ENCODE results near the gene SLC25A25. TPM values are rescaled to one million over a fixed set of nuclear protein-coding genes. Genes with fewer than 3 reads are reported as not detected.

Gene SLC25A25
- total and polyA plus RNA-seq, 2 of the 8 experiments (the other 6 are each of a cell fraction or from before 2014, with no cell fraction given) = 6.5 to 18.5 TPM

- peaks cover 0 to 7% (median 3%) of the 10 kb centered on the region in 4 experiments; a peak in 5 of 7 replicates for H3K4me1 ChIP-seq (replicated peaks in 1 of 4; ENCODE audit: control insufficient read depth in 3 of 4, insufficient read depth in 4 of 4, low read length in 3 of 4)
- H2AFZ ChIP-seq (ENCODE audit: low read length) = no peak overlapping the region
- H3K27me3 ChIP-seq (replicated peaks in 1 of 4; ENCODE audit: control insufficient read depth in 3 of 4, extremely low read depth in 1 of 4, insufficient read depth in 3 of 4, low read length in 3 of 4) = no peaks in the 10 kb centered on the region
- no peak overlapping the region for H3K23ac ChIP-seq (ENCODE audit: insufficient read length)
- no peak overlapping the region for H2BK5ac ChIP-seq (ENCODE audit: low read depth, low read length)
- H4K8ac ChIP-seq (ENCODE audit: extremely low read depth, insufficient read depth, low read length) = no peak overlapping the region
- DNase-seq (ENCODE audit: low read depth in 1 of 2, low spot score in 2 of 2) (no peak), FAIRE-seq (no peak)
- no peak overlapping the region for H2BK15ac ChIP-seq (ENCODE audit: low read length)
- no peak overlapping the region for H3K9ac ChIP-seq (replicated peaks in 1 of 4; ENCODE audit: extremely low read depth in 1 of 4, low read depth in 3 of 4, low read length in 3 of 4)
- no peak overlapping the region for H3K4me2 ChIP-seq (ENCODE audit: insufficient read depth in 1 of 2, low read depth in 2 of 2, low read length in 2 of 2)
- H3K79me1 ChIP-seq (ENCODE audit: low read depth, low read length) = no peaks in the 10 kb centered on the region
- H3K27ac ChIP-seq (ENCODE audit: low read depth, low read length) = no peak overlapping the region
- no peak overlapping the region for H2BK120ac ChIP-seq (replicated peaks; ENCODE audit: low read depth, low read length)
- CTCF ChIA-PET (ENCODE audit: partially characterized antibody) = interaction anchor here (0.6 to 1.9 kb wide), 5 partner anchors 9 to 401 kb away, joined by 3 to 8 read pairs (median 3); no protein-coding TSS in a partner anchor
- no peak overlapping the region for H3K18ac ChIP-seq (ENCODE audit: extremely low read depth, low read length)
- H3K4me3 ChIP-seq (ENCODE audit: extremely low read depth in 1 of 4, insufficient read depth in 2 of 4, low read depth in 3 of 4, low read length in 4 of 4) = no peak overlapping the region; a peak in 1 of 8 replicates
- no peaks in the 10 kb centered on the region for H3K36me3 ChIP-seq (ENCODE audit: control insufficient read depth in 2 of 4, insufficient read depth in 4 of 4, low read length in 3 of 4)
- no peak overlapping the region for H3K14ac ChIP-seq (ENCODE audit: insufficient read length)
- H4K20me1 ChIP-seq (replicated peaks in 1 of 2; ENCODE audit: control insufficient read depth in 1 of 2, insufficient read depth in 2 of 2, low read length in 2 of 2) = no peaks in the 10 kb centered on the region
- no peaks in the 10 kb centered on the region for H3K9me3 ChIP-seq (ENCODE audit: insufficient read depth in 2 of 2, low read depth in 1 of 2, low read length in 1 of 2)
- no peak overlapping the region for H4K91ac ChIP-seq (replicated peaks; ENCODE audit: insufficient read length, low read length)
- WGBS, 2 experiments (ENCODE audit: extremely low coverage in 1 of 2, insufficient coverage in 1 of 2, insufficient read length in 1 of 2, insufficient replicate concordance in 2 of 2, low coverage in 1 of 2, low lambda C conversion rate in 2 of 2, missing lambda C conversion rate in 1 of 2) = 85% methylated on average over 13 of the region's 13 CpGs; no CpG with 5 or more reads in 1 of the 2 experiments
- no peak overlapping the region for H2BK20ac ChIP-seq (ENCODE audit: low read length)
- H2AK5ac ChIP-seq (ENCODE audit: low read depth, low read length) = no peak overlapping the region
- H3K79me2 ChIP-seq (ENCODE audit: control insufficient read depth in 1 of 2, insufficient read depth in 2 of 2, low read length in 2 of 2) = no peaks in the 10 kb centered on the region
- H3K56ac ChIP-seq (replicated peaks; ENCODE audit: insufficient read length, low read depth, low read length) = no peak overlapping the region
- H2BK12ac ChIP-seq (ENCODE audit: low read depth, low read length) = no peak overlapping the region
- H4K5ac ChIP-seq (ENCODE audit: insufficient read length, low read depth, low read length) = no peak overlapping the region
- H3K4ac ChIP-seq (replicated peaks; ENCODE audit: insufficient read length, low read depth, low read length) = no peak overlapping the region
- no peaks in the 10 kb centered on the region for H3K23me2 ChIP-seq (ENCODE audit: low read depth, low read length)
- POLR2A ChIA-PET (ENCODE audit: partially characterized antibody) = interaction anchor here (1.0 to 2.5 kb wide), 6 partner anchors 9 to 29 kb away, joined by 3 to 6 read pairs (median 4); no protein-coding TSS in a partner anchor
- no peak for TF ChIP-seq SAP30 (IDR thresholded peaks at IDR 0.05; ENCODE audit: insufficient read depth, insufficient replicate concordance, low read length)
- no peak for TF ChIP-seq KDM1A (IDR thresholded peaks at IDR 0.05; ENCODE audit: borderline replicate concordance, low read length)
- TF ChIP-seq MAX (IDR thresholded peaks at IDR 0.05) = no peak
- no peak for TF ChIP-seq BACH1 (IDR thresholded peaks at IDR 0.05; ENCODE audit: low read length)
- no peak for TF ChIP-seq SIN3A (conservative IDR thresholded peaks at IDR 0.05 in 1 of 2, IDR thresholded peaks at IDR 0.05 in 1 of 2; ENCODE audit: low read depth in 1 of 2, low read length in 2 of 2)
- no peak for TF ChIP-seq POLR2A (IDR thresholded peaks at IDR 0.05; ENCODE audit: control extremely low read depth in 1 of 2, low read depth in 2 of 2, low read length in 2 of 2)
- TF ChIP-seq POLR2AphosphoS5 (IDR thresholded peaks at IDR 0.05; ENCODE audit: low read depth, low read length) = no peak
- TF ChIP-seq CTBP2 (IDR thresholded peaks at IDR 0.05; ENCODE audit: borderline replicate concordance, insufficient read depth, insufficient read length, low read length) = no peak
- TF ChIP-seq MAFK (IDR thresholded peaks at IDR 0.05; ENCODE audit: low read depth, low read length) = no peak
- TF ChIP-seq RNF2 (IDR thresholded peaks at IDR 0.05; ENCODE audit: borderline replicate concordance, low read depth, low read length, missing control alignments, poor library complexity, severe bottlenecking) = no peak
- no peak for TF ChIP-seq TBP (IDR thresholded peaks at IDR 0.05; ENCODE audit: low read depth, low read length)
- TF ChIP-seq TCF12 (IDR thresholded peaks at IDR 0.05; ENCODE audit: low read depth, low read length) = no peak
- no peak for TF ChIP-seq RXRA (IDR thresholded peaks at IDR 0.05; ENCODE audit: insufficient read depth, low read depth, low read length)
- no peak for TF ChIP-seq CHD1 (IDR thresholded peaks at IDR 0.05; ENCODE audit: low read depth, low read length)
These were observed 77.9 kb downstream of the SLC25A25 start for GRCh38 chr9:128145951-128146351.
